Measurements from ENCODE around the gene DNAH5. TPM values are rescaled to one million over a fixed set of nuclear protein-coding genes. Genes with fewer than 3 reads are reported as not detected.

The DNAH5 gene
- total RNA-seq, 3 donors from 2014 or later (not counting 1 experiment from before 2014, with no cell fraction given) = not detected

Other genes starting within 250 kb of the DNAH5 start
- 100 to 1,000 TPM in 1 of 3 donors, 10 to 100 TPM in 2; 84.6 to 136 (median 94.3) TPM for gene TRIO, start 198.7 kb upstream of the DNAH5 start, total RNA-seq

Data from natural killer cell (primary cell).